GM19468 (cell line): ENCODE data around the gene C5orf15.
"Not testable (repeated sequence)": the region's sequence is repeated elsewhere in the genome, so short reads cannot be mapped to it uniquely, and the experiment has no call there.

Experiments
- ATAC-seq: cut with Tn5 transposase; IDR thresholded peaks from one replicate; pipeline ENCODE4 v1.9.1; 2021; ENCODE audit warnings: mild to moderate bottlenecking, moderate library complexity, moderate number of reproducible peaks; ENCODE audit not compliant: unreplicated experiment; ENCODE audit errors: extremely low read depth

C5orf15 gene

GRCh38 chr5:133994990-133995333, 26.5 kb upstream of the C5orf15 start:
- ATAC-seq, result no peak

GRCh38 chr5:133994297-133994989, 26.0 kb upstream of the C5orf15 start:
- no peak for ATAC-seq

GRCh38 chr5:133993185-133993936, 24.9 kb upstream of the C5orf15 start:
- ATAC-seq, result no peak

GRCh38 chr5:133992429-133993155, 24.2 kb upstream of the C5orf15 start:
- ATAC-seq, result no peak

GRCh38 chr5:133991171-133991910, 22.9 kb upstream of the C5orf15 start:
- ATAC-seq, result no peak

- no peak for ATAC-seq
Observed at GRCh38 chr5:133990396-133990795, 22.0 kb upstream of the C5orf15 start.

GRCh38 chr5:133985540-133986180, 17.2 kb upstream of the C5orf15 start:
- no peak for ATAC-seq

- ATAC-seq, result no peak
Observed at GRCh38 chr5:133983674-133984073, 15.2 kb upstream of the C5orf15 start.

- no peak for ATAC-seq
Observed at GRCh38 chr5:133981714-133982113, 13.3 kb upstream of the C5orf15 start.

- ATAC-seq, result no peak
Observed at GRCh38 chr5:133980652-133981051, 12.2 kb upstream of the C5orf15 start.

GRCh38 chr5:133978943-133979342, 10.5 kb upstream of the C5orf15 start:
- ATAC-seq, result no peak

GRCh38 chr5:133977858-133978257, 9.4 kb upstream of the C5orf15 start:
- no peak for ATAC-seq

GRCh38 chr5:133977161-133977787, 8.8 kb upstream of the C5orf15 start:
- no peak for ATAC-seq

GRCh38 chr5:133975546-133975945, 7.1 kb upstream of the C5orf15 start:
- ATAC-seq, result not testable (repeated sequence)

- ATAC-seq, result no peak
Observed at GRCh38 chr5:133974142-133974541, 5.7 kb upstream of the C5orf15 start.

- no peak for ATAC-seq
Observed at GRCh38 chr5:133970325-133970909, 2.0 kb upstream of the C5orf15 start.

GRCh38 chr5:133969654-133970324, 1.4 kb upstream of the C5orf15 start:
- ATAC-seq, result no peak

GRCh38 chr5:133967698-133968203, 674 bp downstream of the C5orf15 start:
- ATAC-seq, result no peak
